RWPE2 (cell line): Measurements from ENCODE around the gene MORF4L1.

Experiments
- ATAC-seq: fragments of 200-7000 bp; cut with Tn5 transposase; 3 replicates; pipeline ENCODE4 v1.9.1; 2021; ENCODE audit warnings: low read depth
- DNase-seq: peaks from one replicate; pipeline ENCODE4 v3.0.0-alpha.2; 2020; ENCODE audit warnings: low spot score
- H3K27ac ChIP-seq: fragments of 450-650 bp; 2 replicates; pipeline ENCODE4 v1.5.1; 2017; ENCODE audit warnings: mild to moderate bottlenecking; ENCODE audit not compliant: poor library complexity, severe bottlenecking
- H3K27me3 ChIP-seq: fragments of 250-450 bp; sonication (Bioruptor Pico); 2 replicates; pipeline ENCODE4 v1.5.1; 2021; ENCODE audit warnings: mild to moderate bottlenecking, moderate library complexity; ENCODE audit not compliant: insufficient read depth, poor library complexity, severe bottlenecking
- H3K36me3 ChIP-seq: fragments of 250-450 bp; sonication (Bioruptor Pico); 2 replicates; pipeline ENCODE4 v1.5.1; 2020; ENCODE audit warnings: low read depth, mild to moderate bottlenecking, moderate library complexity
- H3K4me1 ChIP-seq: fragments of 250-450 bp; sonication (Bioruptor Pico); 2 replicates; pipeline ENCODE4 v1.5.1; 2021; ENCODE audit warnings: mild to moderate bottlenecking, moderate library complexity; ENCODE audit not compliant: insufficient read depth, poor library complexity, severe bottlenecking
- H3K4me3 ChIP-seq: fragments of 250-450 bp; sonication (Bioruptor Pico); 2 replicates; pipeline ENCODE4 v1.5.1; 2021; ENCODE audit warnings: mild to moderate bottlenecking, moderate library complexity; ENCODE audit not compliant: severe bottlenecking
- H3K9me3 ChIP-seq: fragments of 250-450 bp; sonication (Bioruptor Pico); 2 replicates; pipeline ENCODE4 v1.5.1; 2021; ENCODE audit warnings: mild to moderate bottlenecking, moderate library complexity; ENCODE audit not compliant: severe bottlenecking
- CTCF ChIP-seq: fragments of 450-650 bp; IDR thresholded peaks from one replicate; pipeline ENCODE4 v1.5.1; 2017; ENCODE audit warnings: mild to moderate bottlenecking, moderate library complexity; ENCODE audit not compliant: poor library complexity, severe bottlenecking

Gene MORF4L1

GRCh38 chr15:78850352-78850751 lies 22.3 kb upstream of the MORF4L1 start:
- no peak for DNase-seq
- no peaks in the 10 kb centered on the region for H3K9me3 ChIP-seq

GRCh38 chr15:78850941-78851755 lies 21.5 kb upstream of the MORF4L1 start:
- ATAC-seq = no peak
- Histone ChIP-seq H3K27me3 (no peaks in the 10 kb centered on the region), H3K9me3 (no peaks in the 10 kb centered on the region), H3K4me1 (no peaks in the 10 kb centered on the region), H3K4me3 (no peak overlapping the region), H3K36me3 (no peaks in the 10 kb centered on the region), H3K27ac (no peak overlapping the region)
- TF ChIP-seq CTCF = no peak
- DNase-seq = no peak

More at GRCh38 chr15:78850352-78850751, 22.3 kb upstream of the MORF4L1 start:
- Histone ChIP-seq H3K27ac (no peak overlapping the region), H3K36me3 (no peaks in the 10 kb centered on the region), H3K4me3 (no peak overlapping the region), H3K27me3 (no peaks in the 10 kb centered on the region), H3K4me1 (no peaks in the 10 kb centered on the region)
- ATAC-seq = no peak
- no peak for TF ChIP-seq CTCF

- no peaks in the 10 kb centered on the region for H3K9me3 ChIP-seq
- no peak for ATAC-seq
- H3K36me3 ChIP-seq = no peaks in the 10 kb centered on the region
- no peak overlapping the region for H3K27ac ChIP-seq
- H3K27me3 ChIP-seq = no peaks in the 10 kb centered on the region
- H3K4me1 ChIP-seq = no peaks in the 10 kb centered on the region
- no peak for DNase-seq
- H3K4me3 ChIP-seq = no peak overlapping the region
- no peak for TF ChIP-seq CTCF
These were observed 19.2 kb upstream of the MORF4L1 start for GRCh38 chr15:78853500-78853899.

- H3K36me3 ChIP-seq = no peaks in the 10 kb centered on the region
- DNase-seq = peak; percentile 22
- no peak overlapping the region for H3K4me3 ChIP-seq
- no peak for ATAC-seq
- H3K27me3 ChIP-seq = no peaks in the 10 kb centered on the region
- no peak overlapping the region for H3K27ac ChIP-seq
- no peaks in the 10 kb centered on the region for H3K4me1 ChIP-seq
- TF ChIP-seq CTCF = no peak
- no peaks in the 10 kb centered on the region for H3K9me3 ChIP-seq
These were observed 17.8 kb upstream of the MORF4L1 start for GRCh38 chr15:78854833-78855372.

GRCh38 chr15:78855746-78856145 lies 16.9 kb upstream of the MORF4L1 start:
- Histone ChIP-seq H3K36me3 (no peaks in the 10 kb centered on the region), H3K4me1 (no peaks in the 10 kb centered on the region), H3K9me3 (no peaks in the 10 kb centered on the region), H3K27ac (no peak overlapping the region), H3K27me3 (no peaks in the 10 kb centered on the region), H3K4me3 (no peak overlapping the region)
- TF ChIP-seq CTCF = no peak
- ATAC-seq (no peak; the same call in 2 of the 3 replicates), DNase-seq (no peak)
